Natural killer cell (primary cell): ENCODE data around the gene AXIN1. TPM values are rescaled to one million over a fixed set of nuclear protein-coding genes. Genes with fewer than 3 reads are reported as not detected.
"Not testable (repeated sequence)": the region's sequence is repeated elsewhere in the genome, so short reads cannot be mapped to it uniquely, and the experiment has no call there.

Experiments used
- ATAC-seq, 3 donors: fragments of 150-1000 bp in 2 of 3; fragments of 200-7000 bp in 1 of 3; cut with Tn5 transposase; 1 replicate in 1 of 3; 2 replicates in 2 of 3; pipeline ENCODE4 v1.10.0; 2021; ENCODE audit warnings: mild to moderate bottlenecking in 2 of 3, moderate library complexity in 2 of 3
- DNase-seq, 2 donors: peaks; one replicate each; pipeline versions ENCODE4 v3.0.0 to v3.0.0-alpha.2; 2013 to 2021; ENCODE audit warnings: mixed read lengths in 1 of 2
- H3K27ac ChIP-seq: one replicate; pipeline ENCODE4 v1.5.1; 2013; ENCODE audit warnings: mild to moderate bottlenecking, low read length
- H3K27me3 ChIP-seq: one replicate; pipeline ENCODE4 v1.6.1; 2013; ENCODE audit warnings: low read length; ENCODE audit not compliant: control insufficient read depth, insufficient read depth
- H3K36me3 ChIP-seq: one replicate; pipeline ENCODE4 v1.6.1; 2013; ENCODE audit warnings: low read length; ENCODE audit not compliant: control insufficient read depth, insufficient read depth
- H3K4me1 ChIP-seq: one replicate; pipeline ENCODE4 v1.6.1; 2013; ENCODE audit warnings: low read length; ENCODE audit not compliant: control insufficient read depth, insufficient read depth
- H3K4me3 ChIP-seq: one replicate; pipeline ENCODE4 v1.5.1; 2013; ENCODE audit warnings: low read length
- H3K9me3 ChIP-seq: one replicate; pipeline ENCODE4 v1.6.1; 2013; ENCODE audit warnings: low read length; ENCODE audit not compliant: control insufficient read depth, insufficient read depth
- H3K27ac Mint-ChIP-seq, 2 donors: one replicate each; pipeline ENCODE4 v1.8.0; 2022; ENCODE audit warnings: mild to moderate bottlenecking in 2 of 2, mixed read lengths in 2 of 2, moderate library complexity in 1 of 2
- H3K27me3 Mint-ChIP-seq, 2 donors: one replicate each; pipeline ENCODE4 v1.8.0; 2022; ENCODE audit warnings: low read depth in 2 of 2, mixed read lengths in 2 of 2
- H3K36me3 Mint-ChIP-seq: one replicate; pipeline ENCODE4 v1.8.0; 2022; ENCODE audit warnings: mixed read lengths
- H3K4me1 Mint-ChIP-seq, 2 donors: one replicate each; pipeline ENCODE4 v1.8.0; 2022; ENCODE audit warnings: mixed read lengths in 2 of 2
- H3K4me3 Mint-ChIP-seq: one replicate; pipeline ENCODE4 v1.8.0; 2022; ENCODE audit warnings: mild to moderate bottlenecking, moderate library complexity, mixed read lengths
- H3K9me3 Mint-ChIP-seq, 2 donors: one replicate each; pipeline ENCODE4 v1.8.0; 2022; ENCODE audit warnings: mixed read lengths in 2 of 2
- CTCF ChIP-seq: fragments of 200-600 bp; IDR thresholded peaks from one replicate; pipeline ENCODE4 v1.8.0; 2022; ENCODE audit warnings: antibody characterized with exemption
- WGBS: methylation state at CpG from one replicate; pipeline ENCODE4 v1.1.7; 2013; ENCODE audit warnings: missing lambda C conversion rate; ENCODE audit not compliant: insufficient coverage; 5-methylcytosine and 5-hydroxymethylcytosine counted together
- intact Hi-C: fragments of 100-400 bp; cut with micrococcal nuclease; formaldehyde crosslinking; loops from one replicate; pipeline ENCODE4 v1.14.2; 2022
- total RNA-seq, 4 donors: library from RNA; stranded (reverse); fragments of 120-200 nt in 1 of 4; gene quantifications; one replicate each; pipeline versions ENCODE4 v1.2.3 to v1.2.4, GENCODE V29; 2013 to 2022

Gene AXIN1
- total RNA-seq, 3 donors from 2014 or later (not counting 1 experiment from before 2014, with no cell fraction given): 100 to 122 (median 106) TPM

GRCh38 chr16:339680-340079 is 12.8 kb downstream of the AXIN1 start:
- Mint-ChIP-seq H3K4me1 (peaks cover 70 to 73% of the 10 kb centered on the region in 2 donors), H3K27me3 (no peaks in the 10 kb centered on the region), H3K27ac (peak overlapping the region; percentile 82 to 89), H3K4me3 (peak overlapping the region; percentile 88), H3K9me3 (no peaks in the 10 kb centered on the region), H3K36me3 (no peaks in the 10 kb centered on the region)
- Histone ChIP-seq H3K36me3 (peaks cover 6% of the 10 kb centered on the region), H3K27ac (peak overlapping the region; percentile 43), H3K9me3 (no peaks in the 10 kb centered on the region), H3K4me1 (peaks cover 89% of the 10 kb centered on the region), H3K4me3 (no peak overlapping the region), H3K27me3 (no peaks in the 10 kb centered on the region)
- DNase-seq (peak in 1 of 2 donors; percentile 45), ATAC-seq (peak; percentile 24 to 59 (median 40))
- intact Hi-C loops: no loop called here
- WGBS: 4% methylated on average over 5 of the region's 5 CpGs
- no peak for TF ChIP-seq CTCF

GRCh38 chr16:337975-338575 is 14.4 kb downstream of the AXIN1 start:
- peak overlapping the region; percentile 88 for H3K4me3 Mint-ChIP-seq
- TF ChIP-seq CTCF: no peak
- Histone ChIP-seq H3K4me1 (peaks cover 83% of the 10 kb centered on the region), H3K36me3 (no peaks in the 10 kb centered on the region), H3K27me3 (no peaks in the 10 kb centered on the region), H3K27ac (peak overlapping the region; percentile 94), H3K4me3 (no peak overlapping the region), H3K9me3 (no peaks in the 10 kb centered on the region)
- intact Hi-C loops: no loop called here
- no peaks in the 10 kb centered on the region for H3K36me3 Mint-ChIP-seq
- H3K27me3 Mint-ChIP-seq: no peaks in the 10 kb centered on the region
- peaks cover 79 to 83% of the 10 kb centered on the region in 2 donors for H3K4me1 Mint-ChIP-seq
- WGBS: 73% methylated on average over 21 of the region's 21 CpGs
- DNase-seq (peak in 1 of 2 donors; percentile 47), ATAC-seq (peak; percentile 69 to 80 (median 73))
- no peaks in the 10 kb centered on the region for H3K9me3 Mint-ChIP-seq
- peak overlapping the region; percentile 85 to 89 for H3K27ac Mint-ChIP-seq

- Histone ChIP-seq H3K9me3 (no peaks in the 10 kb centered on the region), H3K4me3 (peak overlapping the region; percentile 16), H3K27ac (peak overlapping the region; percentile 94), H3K36me3 (no peaks in the 10 kb centered on the region), H3K4me1 (peaks cover 77% of the 10 kb centered on the region), H3K27me3 (no peaks in the 10 kb centered on the region)
- H3K9me3 Mint-ChIP-seq: no peaks in the 10 kb centered on the region
- DNase-seq: no peak
- peaks cover 77% of the 10 kb centered on the region in 2 donors for H3K4me1 Mint-ChIP-seq
- intact Hi-C loops: no loop called here
- peak overlapping the region; percentile 88 for H3K4me3 Mint-ChIP-seq
- 80% methylated on average over 10 of the region's 10 CpGs for WGBS
- H3K27me3 Mint-ChIP-seq: no peaks in the 10 kb centered on the region
- ATAC-seq: no peak
- no peaks in the 10 kb centered on the region for H3K36me3 Mint-ChIP-seq
- no peak for TF ChIP-seq CTCF
- H3K27ac Mint-ChIP-seq: peak overlapping the region; percentile 85 to 89
Measured at GRCh38 chr16:337437-337836, 15.1 kb downstream of the AXIN1 start.

- no peaks in the 10 kb centered on the region for H3K36me3 Mint-ChIP-seq
- no peaks in the 10 kb centered on the region for H3K27me3 Mint-ChIP-seq
- peak overlapping the region; percentile 85 to 89 for H3K27ac Mint-ChIP-seq
- H3K4me3 ChIP-seq: no peak overlapping the region
- no peaks in the 10 kb centered on the region for H3K36me3 ChIP-seq
- no peaks in the 10 kb centered on the region for H3K9me3 ChIP-seq
- DNase-seq (no peak), ATAC-seq (peak in 1 of 3 donors; percentile 10)
- H3K27me3 ChIP-seq: no peaks in the 10 kb centered on the region
- intact Hi-C loops: no loop called here
- no peak for TF ChIP-seq CTCF
- peak overlapping the region; percentile 77 for H3K4me3 Mint-ChIP-seq
- H3K4me1 ChIP-seq: peaks cover 77% of the 10 kb centered on the region
- H3K27ac ChIP-seq: peak overlapping the region; percentile 32
- H3K9me3 Mint-ChIP-seq: no peaks in the 10 kb centered on the region
- WGBS: 60% methylated on average over 11 of the region's 11 CpGs
- H3K4me1 Mint-ChIP-seq: peaks cover 77 to 78% of the 10 kb centered on the region in 2 donors
Measured at GRCh38 chr16:336269-336668, 16.3 kb downstream of the AXIN1 start.

GRCh38 chr16:334861-335632 is 17.5 kb downstream of the AXIN1 start:
- Mint-ChIP-seq H3K4me1 (peaks cover 80 to 81% of the 10 kb centered on the region in 2 donors), H3K27ac (peak overlapping the region; percentile 85 to 89), H3K4me3 (peak overlapping the region; percentile 77)
- H3K9me3 Mint-ChIP-seq, H3K27me3 ChIP-seq, H3K9me3 ChIP-seq, DNase-seq, H3K27ac ChIP-seq, H3K4me3 ChIP-seq, intact Hi-C loops, H3K36me3 Mint-ChIP-seq, H3K36me3 ChIP-seq, H3K27me3 Mint-ChIP-seq: not testable (repeated sequence)
- ATAC-seq: peak in 2 of 3 donors; percentile 18 to 31
- H3K4me1 ChIP-seq: peaks cover 74% of the 10 kb centered on the region
- 76% methylated on average over 9 of the region's 11 CpGs for WGBS
